ENCODE results near the gene GPATCH3.

DNA sequence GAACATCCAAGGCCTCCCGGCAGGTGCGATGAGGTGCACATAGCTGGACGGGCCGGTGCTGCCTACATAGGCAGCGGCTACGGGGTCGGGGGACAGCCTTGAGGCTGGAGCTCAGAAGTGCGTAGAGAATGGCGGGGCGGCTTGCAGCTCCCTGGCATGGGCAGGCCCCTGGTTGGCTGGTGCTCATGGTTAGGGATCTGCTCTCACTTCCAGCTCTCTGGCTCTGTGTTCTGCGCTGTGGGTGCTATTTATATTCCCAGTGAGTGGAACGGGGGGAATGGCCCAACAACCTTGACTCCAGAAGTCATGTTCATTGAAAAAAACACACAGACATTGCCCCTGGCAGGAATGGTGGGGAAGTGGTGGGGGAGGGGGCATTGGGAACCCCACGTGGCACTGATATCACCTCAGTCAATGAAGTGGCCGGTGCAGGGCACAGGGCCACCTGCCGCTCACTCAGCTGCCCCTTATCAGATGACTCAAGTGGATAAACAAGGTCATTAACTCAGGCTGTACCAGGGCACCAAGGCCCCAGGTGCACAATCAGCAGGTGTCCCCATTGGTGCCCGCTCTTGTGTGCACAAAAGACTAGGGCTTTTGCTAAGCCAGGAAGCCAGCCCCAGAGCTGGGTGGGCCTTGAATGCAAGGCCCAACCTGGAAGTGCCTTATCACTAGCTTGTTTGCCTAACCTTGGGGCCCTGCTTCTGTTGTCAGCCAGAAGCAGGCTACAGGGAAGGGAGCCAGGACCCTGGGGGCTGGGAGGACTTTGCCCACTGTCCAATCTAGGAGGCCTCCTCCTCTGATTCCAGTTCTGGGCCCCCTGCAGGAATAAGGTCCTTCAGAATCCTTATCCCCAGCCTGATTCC lies 13.7 kb upstream of the GPATCH3 start, which contains the start of gene NR0B2:
- TF ChIP-seq SRF (IDR thresholded peaks at IDR 0.05; ENCODE audit: low read depth): no peak
- TF ChIP-seq, protein P1, sequence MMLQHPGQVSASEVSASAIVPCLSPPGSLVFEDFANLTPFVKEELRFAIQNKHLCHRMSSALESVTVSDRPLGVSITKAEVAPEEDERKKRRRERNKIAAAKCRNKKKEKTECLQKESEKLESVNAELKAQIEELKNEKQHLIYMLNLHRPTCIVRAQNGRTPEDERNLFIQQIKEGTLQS (IDR thresholded peaks at IDR 0.05): no peak
- no peak for TF ChIP-seq CTCF (IDR thresholded peaks at IDR 0.05 in 2 of 3, conservative IDR thresholded peaks at IDR 0.05 in 1 of 3; ENCODE audit: borderline replicate concordance in 1 of 3, insufficient read depth in 1 of 3, low read depth in 2 of 3, low read length in 2 of 3)
- no peak for TF ChIP-seq TCF7L2 (IDR thresholded peaks at IDR 0.05; ENCODE audit: borderline replicate concordance, extremely low read depth, insufficient read depth, insufficient read length)
- no peak for TF ChIP-seq POLR2AphosphoS5 (IDR thresholded peaks at IDR 0.05; ENCODE audit: low read depth, low read length)
- no peak for TF ChIP-seq EGR1 (IDR thresholded peaks at IDR 0.05; ENCODE audit: low read depth)

Measured in HCT116 (cell line).